ENCODE measurements around the gene WDR82. TPM values are rescaled to one million over a fixed set of nuclear protein-coding genes. Genes with fewer than 3 reads are reported as not detected.

WDR82 gene
- total RNA-seq, 4 donors from 2014 or later, result 14.6 to 44.9 (median 40.8) TPM

DNA sequence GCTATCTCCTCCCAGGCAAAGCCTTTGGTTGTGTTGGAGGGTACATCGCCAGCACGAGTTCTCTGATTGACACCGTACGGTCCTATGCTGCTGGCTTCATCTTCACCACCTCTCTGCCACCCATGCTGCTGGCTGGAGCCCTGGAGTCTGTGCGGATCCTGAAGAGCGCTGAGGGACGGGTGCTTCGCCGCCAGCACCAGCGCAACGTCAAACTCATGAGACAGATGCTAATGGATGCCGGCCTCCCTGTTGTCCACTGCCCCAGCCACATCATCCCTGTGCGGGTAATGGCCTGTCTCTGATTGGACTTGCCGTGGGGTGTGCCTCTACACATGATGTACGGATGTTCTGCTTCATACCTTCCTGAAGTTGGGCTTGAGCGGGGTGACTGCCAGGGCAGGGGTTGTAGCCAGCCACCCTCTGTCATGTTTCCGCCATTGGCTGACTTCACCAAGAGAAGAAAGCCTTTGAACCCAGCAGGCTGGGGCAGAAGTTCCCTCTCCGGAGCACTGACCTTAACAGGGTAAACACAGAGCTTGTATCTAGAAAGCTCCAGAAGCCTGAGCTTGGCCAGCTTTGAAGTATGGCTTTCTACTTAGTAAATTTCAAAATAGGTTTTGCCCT is 67.1 kb downstream of the WDR82 start:
- TF ChIP-seq POLR2AphosphoS5 (IDR thresholded peaks at IDR 0.05) (no peak), POLR2A (IDR thresholded peaks at IDR 0.05) (no peak), EP300 (IDR thresholded peaks at IDR 0.05; ENCODE audit: low read depth) (no peak)
- TF ChIP-seq, protein P1, sequence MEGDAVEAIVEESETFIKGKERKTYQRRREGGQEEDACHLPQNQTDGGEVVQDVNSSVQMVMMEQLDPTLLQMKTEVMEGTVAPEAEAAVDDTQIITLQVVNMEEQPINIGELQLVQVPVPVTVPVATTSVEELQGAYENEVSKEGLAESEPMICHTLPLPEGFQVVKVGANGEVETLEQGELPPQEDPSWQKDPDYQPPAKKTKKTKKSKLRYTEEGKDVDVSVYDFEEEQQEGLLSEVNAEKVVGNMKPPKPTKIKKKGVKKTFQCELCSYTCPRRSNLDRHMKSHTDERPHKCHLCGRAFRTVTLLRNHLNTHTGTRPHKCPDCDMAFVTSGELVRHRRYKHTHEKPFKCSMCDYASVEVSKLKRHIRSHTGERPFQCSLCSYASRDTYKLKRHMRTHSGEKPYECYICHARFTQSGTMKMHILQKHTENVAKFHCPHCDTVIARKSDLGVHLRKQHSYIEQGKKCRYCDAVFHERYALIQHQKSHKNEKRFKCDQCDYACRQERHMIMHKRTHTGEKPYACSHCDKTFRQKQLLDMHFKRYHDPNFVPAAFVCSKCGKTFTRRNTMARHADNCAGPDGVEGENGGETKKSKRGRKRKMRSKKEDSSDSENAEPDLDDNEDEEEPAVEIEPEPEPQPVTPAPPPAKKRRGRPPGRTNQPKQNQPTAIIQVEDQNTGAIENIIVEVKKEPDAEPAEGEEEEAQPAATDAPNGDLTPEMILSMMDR (IDR thresholded peaks at IDR 0.05), result no peak
- no peaks in the 10 kb centered on the region for H3K27me3 ChIP-seq
- peak overlapping the region in 2 of 4 donors; percentile 6 to 47 for H3K27ac ChIP-seq
- in situ Hi-C loops (cut with MboI; ENCODE audit: low pct_ligation_motif_present in 1 of 4, low pct_unique_long_range_greater_than_20kb in 1 of 4, low sequenced_read_pairs in 3 of 4) (no loop called here), intact Hi-C loops (cut with DNase I; ENCODE audit: low total_unique reads) (no loop called here)
- 94% methylated on average over 18 of the region's 18 CpGs; no CpG with 5 or more reads in 1 of the 2 donors for WGBS, 2 donors (ENCODE audit: low coverage in 1 of 2)
- no peak for DNase-seq
- H3K4me1 ChIP-seq, result peaks cover 4 to 15% (median 10%) of the 10 kb centered on the region in 4 donors
- H3K9me3 ChIP-seq, result no peaks in the 10 kb centered on the region
- no peak overlapping the region for H3K4me3 ChIP-seq
- peaks cover 0 to 82% (median 41%) of the 10 kb centered on the region in 4 donors for H3K36me3 ChIP-seq

DNA sequence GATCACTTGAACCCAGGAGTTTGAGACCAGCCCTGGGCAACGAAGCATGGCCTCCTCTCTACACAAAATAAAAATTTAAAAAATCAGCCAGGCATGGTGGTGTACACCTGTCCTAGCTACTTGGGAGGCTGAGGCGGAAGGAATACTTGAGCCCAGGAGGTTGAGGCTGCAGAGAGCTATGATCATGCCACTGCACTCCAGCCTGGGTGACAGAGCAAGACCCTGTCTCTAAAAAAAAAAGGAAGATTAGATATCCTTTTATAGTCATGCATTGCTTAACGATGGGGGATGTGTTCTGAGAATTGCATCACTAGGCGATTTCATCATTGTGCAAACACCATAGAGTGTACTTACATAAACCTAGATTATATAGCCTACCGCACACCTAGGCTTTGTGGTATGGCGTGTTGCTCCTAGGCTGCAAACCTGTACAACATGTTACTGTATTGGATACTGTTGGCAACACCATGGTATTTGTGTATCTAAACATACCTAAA is 67.9 kb downstream of the WDR82 start:
- intact Hi-C loops (cut with DNase I; ENCODE audit: low total_unique reads), result no loop called here
- 50 to 62% methylated on average over 6 of the region's 6 CpGs for WGBS, 2 donors (ENCODE audit: low coverage in 1 of 2)
- Histone ChIP-seq H3K27me3 (no peaks in the 10 kb centered on the region), H3K27ac (peak overlapping the region; percentile 7 to 27 (median 20)), H3K4me3 (no peak overlapping the region), H3K9me3 (no peaks in the 10 kb centered on the region), H3K4me1 (peaks cover 0 to 10% (median 4%) of the 10 kb centered on the region in 4 donors), H3K36me3 (peaks cover 0 to 90% (median 44%) of the 10 kb centered on the region in 4 donors)
- no peak for TF ChIP-seq POLR2A (IDR thresholded peaks at IDR 0.05)
- TF ChIP-seq, protein P1 (IDR thresholded peaks at IDR 0.05), result no peak
- TF ChIP-seq EP300 (IDR thresholded peaks at IDR 0.05; ENCODE audit: low read depth), result no peak
- TF ChIP-seq POLR2AphosphoS5 (IDR thresholded peaks at IDR 0.05), result peak in 2 of 3 donors; percentile 31 to 36
- in situ Hi-C loops (cut with MboI; ENCODE audit: low pct_ligation_motif_present in 1 of 4, low pct_unique_long_range_greater_than_20kb in 1 of 4, low sequenced_read_pairs in 3 of 4), result no loop called here
- no peak for DNase-seq

DNA sequence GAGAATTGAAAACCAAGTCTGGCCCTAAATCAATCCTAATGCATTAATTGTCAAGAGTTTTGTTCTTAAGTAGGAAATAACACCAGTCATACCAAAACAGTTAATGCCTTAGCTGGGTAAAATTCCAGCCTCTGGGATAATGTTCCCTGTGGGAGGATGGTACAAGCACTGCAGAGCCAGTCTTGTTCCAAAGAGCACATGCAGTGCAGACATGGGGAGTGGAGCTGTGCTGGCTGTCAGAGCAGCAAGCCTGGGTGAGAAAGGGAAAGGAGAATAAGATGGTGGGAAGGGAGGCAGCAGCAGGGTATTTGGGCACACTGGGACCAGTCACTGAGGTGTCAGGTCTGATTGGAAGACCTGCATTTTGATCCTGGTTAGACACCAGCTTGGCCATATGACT is 68.4 kb downstream of the WDR82 start:
- no peak for DNase-seq
- in situ Hi-C loops (cut with MboI; ENCODE audit: low pct_ligation_motif_present in 1 of 4, low pct_unique_long_range_greater_than_20kb in 1 of 4, low sequenced_read_pairs in 3 of 4) (no loop called here), intact Hi-C loops (cut with DNase I; ENCODE audit: low total_unique reads) (no loop called here)
- Histone ChIP-seq H3K36me3 (peaks cover 0 to 96% (median 46%) of the 10 kb centered on the region in 4 donors), H3K27ac (peak overlapping the region; percentile 7 to 27 (median 20)), H3K9me3 (no peaks in the 10 kb centered on the region), H3K27me3 (no peaks in the 10 kb centered on the region), H3K4me1 (peaks cover 0 to 10% (median 4%) of the 10 kb centered on the region in 4 donors), H3K4me3 (no peak overlapping the region)
- TF ChIP-seq POLR2A (IDR thresholded peaks at IDR 0.05), result no peak
- TF ChIP-seq, protein P1 (IDR thresholded peaks at IDR 0.05), result no peak

DNA sequence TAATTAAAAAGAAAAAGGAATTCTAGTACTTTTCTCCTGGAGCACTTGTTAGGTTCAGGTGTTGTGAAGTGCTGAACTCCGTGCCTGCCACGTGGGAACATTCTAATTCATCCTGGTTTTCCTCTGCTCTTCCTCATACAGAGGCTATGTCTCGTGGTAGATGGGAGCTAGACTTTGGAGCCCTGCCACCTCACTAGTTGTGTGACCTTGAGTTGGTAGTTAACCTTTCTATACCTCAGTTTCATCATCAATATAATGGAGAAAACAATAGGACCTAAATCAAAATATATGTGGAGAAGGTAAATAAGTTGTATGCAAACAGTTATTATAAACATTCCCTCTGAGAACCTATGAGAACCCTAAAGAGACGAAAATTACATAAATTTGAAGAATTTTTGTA is 69.9 kb downstream of the WDR82 start:
- Histone ChIP-seq H3K27me3 (no peaks in the 10 kb centered on the region), H3K9me3 (no peaks in the 10 kb centered on the region), H3K4me1 (peaks cover 0 to 17% (median 5%) of the 10 kb centered on the region in 4 donors), H3K36me3 (peaks cover 0 to 97% (median 44%) of the 10 kb centered on the region in 4 donors), H3K27ac (no peak overlapping the region), H3K4me3 (no peak overlapping the region)
- in situ Hi-C loops (cut with MboI; ENCODE audit: low pct_ligation_motif_present in 1 of 4, low pct_unique_long_range_greater_than_20kb in 1 of 4, low sequenced_read_pairs in 3 of 4) (no loop called here), intact Hi-C loops (cut with DNase I; ENCODE audit: low total_unique reads) (no loop called here)
- no peak for TF ChIP-seq POLR2AphosphoS5 (IDR thresholded peaks at IDR 0.05)
- TF ChIP-seq, protein P1 (IDR thresholded peaks at IDR 0.05), result no peak
- no peak for TF ChIP-seq EP300 (IDR thresholded peaks at IDR 0.05; ENCODE audit: low read depth)
- no peak for TF ChIP-seq POLR2A (IDR thresholded peaks at IDR 0.05)
- 86 to 88% methylated on average over 4 of the region's 4 CpGs for whole genome bisulfite sequencing, 2 donors (ENCODE audit: low coverage in 1 of 2)
- no peak for DNase-seq
